GM12891 (cell line): ENCODE results near the gene MACROH2A1.

ENCODE experiments used
- POLR2A ChIP-seq: IDR thresholded peaks from 2 replicates; pipeline ENCODE4 v1.6.1; 2011; ENCODE audit warnings: low read depth, low read length, control low read depth
- POLR2AphosphoS5 ChIP-seq: IDR thresholded peaks from 2 replicates; pipeline ENCODE4 v1.6.1; 2011; ENCODE audit warnings: low read depth, low read length, control low read depth
- POU2F2 ChIP-seq: IDR thresholded peaks from 2 replicates; pipeline ENCODE4 v1.6.1; 2011; ENCODE audit warnings: low read depth, mild to moderate bottlenecking, control low read depth, low read length, moderate library complexity
- SPI1 ChIP-seq: IDR thresholded peaks from 2 replicates; pipeline ENCODE4 v1.6.1; 2011; ENCODE audit warnings: low read depth, low read length, control low read depth
- TAF1 ChIP-seq: IDR thresholded peaks from 2 replicates; pipeline ENCODE4 v1.6.1; 2011; ENCODE audit warnings: low read depth, low read length, control low read depth

- TF ChIP-seq TAF1 = no peak
- no peak for TF ChIP-seq POLR2AphosphoS5
- no peak for TF ChIP-seq POLR2A
- no peak for TF ChIP-seq SPI1
- no peak for TF ChIP-seq POU2F2
Measured at GRCh38 chr5:135304352-135305221, 94.4 kb downstream of the MACROH2A1 start.
